GM12892 (cell line): Measurements from ENCODE around the gene RP9.

Experiments used
- POLR2A ChIP-seq: IDR thresholded peaks from 2 replicates; pipeline ENCODE4 v1.6.1; 2011; ENCODE audit warnings: low read depth, low read length, control low read depth
- POLR2AphosphoS5 ChIP-seq: IDR thresholded peaks from 2 replicates; pipeline ENCODE4 v1.6.1; 2011; ENCODE audit warnings: low read depth, low read length, control low read depth

DNA sequence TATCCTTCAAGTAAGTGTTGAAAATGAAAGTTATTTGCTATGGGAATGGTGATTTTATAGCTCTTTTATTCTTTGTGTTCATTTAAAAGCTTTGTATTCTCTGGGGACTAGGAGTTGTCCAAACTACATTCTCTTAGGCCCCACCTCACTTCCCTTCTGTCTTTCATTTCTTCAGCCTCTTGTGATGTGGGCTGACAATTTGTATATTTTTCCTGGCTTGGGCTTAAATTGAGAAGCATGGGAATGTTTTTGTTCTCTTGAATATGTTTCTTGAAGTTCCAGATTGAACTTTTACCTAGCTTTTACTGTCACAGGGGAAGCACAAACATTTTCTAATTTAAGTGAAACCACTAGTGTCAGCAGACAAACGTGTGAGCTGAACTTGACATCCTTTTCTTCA is 48.1 kb upstream of the RP9 start:
- TF ChIP-seq POLR2A (no peak), POLR2AphosphoS5 (no peak)
